Fibroblast of skin of right quadriceps (primary cell): ENCODE results near the gene IL12RB2.

Experiments used
- DNase-seq: peaks from one replicate; pipeline ENCODE4 v3.0.0-alpha.2; 2013

IL12RB2 gene

DNA sequence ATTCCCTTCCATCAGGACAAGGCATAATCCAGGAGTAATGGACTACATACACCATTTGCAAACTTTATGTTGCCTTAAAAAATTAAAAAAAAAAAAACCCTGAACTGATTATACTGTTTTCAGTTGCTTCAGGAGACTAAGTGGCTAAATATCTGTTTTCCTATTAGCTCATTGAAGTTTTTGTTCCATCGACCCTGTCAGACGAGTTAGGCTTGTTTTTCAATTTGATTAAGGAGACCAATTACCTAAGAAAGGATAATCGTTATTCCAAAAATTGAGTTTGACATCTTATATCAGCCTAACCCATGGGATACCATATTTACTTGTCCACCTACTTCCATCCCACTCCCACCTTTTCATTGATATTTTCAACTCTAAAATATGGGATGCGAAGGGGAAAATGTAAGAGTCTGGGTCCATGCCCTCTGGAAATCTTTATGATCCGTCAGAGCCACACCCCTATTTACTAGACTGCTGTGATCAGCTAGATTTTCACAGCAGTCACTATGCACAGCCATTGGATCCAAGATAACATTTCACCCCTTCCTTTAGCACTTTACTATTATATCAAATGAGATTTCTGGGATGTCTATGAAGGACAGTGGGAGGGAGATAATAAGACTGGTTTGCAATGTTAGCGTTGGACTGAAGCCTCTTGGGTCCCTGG is 41.0 kb downstream of the IL12RB2 start:
- no peak for DNase-seq

DNA sequence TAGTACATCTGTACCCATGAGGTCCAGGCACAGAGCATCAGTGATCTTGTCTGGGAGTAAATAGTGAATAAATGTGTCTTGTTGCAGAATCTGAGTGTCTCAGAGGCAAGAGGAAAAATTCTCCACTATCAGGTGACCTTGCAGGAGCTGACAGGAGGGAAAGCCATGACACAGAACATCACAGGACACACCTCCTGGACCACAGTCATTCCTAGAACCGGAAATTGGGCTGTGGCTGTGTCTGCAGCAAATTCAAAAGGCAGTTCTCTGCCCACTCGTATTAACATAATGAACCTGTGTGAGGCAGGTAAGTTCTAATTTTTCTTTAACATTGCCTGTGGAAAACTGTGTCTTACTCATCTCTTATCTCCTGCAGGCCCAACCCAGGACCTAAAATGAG is 43.1 kb downstream of the IL12RB2 start:
- no peak for DNase-seq

DNA sequence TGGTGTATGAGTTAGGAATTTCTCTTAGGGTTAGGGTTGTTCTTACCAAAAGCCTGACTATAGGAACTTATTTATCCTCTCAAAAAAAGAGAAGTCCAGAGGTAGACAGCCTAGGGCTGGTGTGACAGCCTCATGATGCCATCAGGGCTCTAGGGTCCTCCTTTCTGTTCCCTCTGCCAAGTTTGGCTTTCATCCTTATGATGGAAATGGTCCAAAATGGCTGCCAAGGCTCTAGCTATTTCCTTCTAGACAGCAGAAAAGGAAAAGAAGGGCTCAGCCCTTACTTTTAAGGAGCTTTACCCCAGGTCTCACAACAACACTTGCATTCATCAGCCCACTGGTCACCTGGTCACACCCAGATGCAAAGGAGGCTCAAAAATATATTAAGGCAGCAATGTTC is 44.5 kb downstream of the IL12RB2 start:
- no peak for DNase-seq

DNA sequence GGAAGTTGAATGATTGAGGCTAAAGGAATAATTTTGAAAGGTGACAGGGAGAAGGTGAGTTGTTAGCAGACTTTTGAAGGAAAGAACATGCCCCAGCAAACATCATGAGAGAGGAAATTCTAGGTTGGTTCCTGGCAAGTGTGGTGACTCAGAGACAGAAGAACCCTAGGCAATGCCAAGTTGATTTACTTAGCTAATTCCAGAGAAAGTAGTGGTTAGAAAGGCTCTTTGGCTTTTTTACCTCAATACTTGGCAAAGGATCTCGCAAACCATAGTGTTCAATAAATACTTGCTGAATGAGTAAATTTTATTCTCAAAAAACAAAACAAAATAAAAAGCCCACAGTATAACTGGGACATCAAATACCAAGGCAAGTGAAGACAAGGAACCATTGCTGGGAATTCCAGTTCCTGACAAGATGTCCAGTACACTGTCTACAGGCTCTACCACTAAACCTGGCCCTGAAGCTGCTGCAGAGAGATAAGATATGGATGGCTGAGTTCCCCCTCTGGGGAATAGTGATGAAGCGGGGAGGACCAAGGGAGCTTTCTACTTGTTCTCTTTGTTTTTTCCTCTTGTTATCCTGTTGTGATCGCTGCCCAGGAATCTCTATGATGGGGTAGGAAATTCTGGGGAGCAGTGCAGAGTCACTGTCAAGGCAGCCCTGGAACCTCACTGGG is 48.2 kb downstream of the IL12RB2 start:
- peak; percentile 82 for DNase-seq

DNA sequence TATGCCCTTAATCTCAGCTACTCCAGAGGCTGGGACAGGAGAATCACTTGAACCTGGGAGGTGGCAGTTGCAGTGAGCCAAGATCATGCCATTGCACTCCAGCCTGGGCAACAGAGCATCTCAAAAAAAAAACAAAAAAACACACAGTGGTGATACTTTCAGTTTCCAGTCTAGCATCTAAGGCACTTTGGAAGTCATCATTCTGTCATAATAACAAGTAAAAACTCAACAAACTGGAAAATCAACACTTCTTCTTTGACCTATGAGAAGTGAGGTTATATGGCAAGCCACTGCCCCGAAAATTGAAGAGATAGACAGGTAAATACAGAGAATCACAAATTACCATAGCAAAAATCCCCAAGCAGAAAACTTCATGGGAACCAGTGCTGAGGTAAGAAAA is 51.9 kb downstream of the IL12RB2 start:
- no peak for DNase-seq

DNA sequence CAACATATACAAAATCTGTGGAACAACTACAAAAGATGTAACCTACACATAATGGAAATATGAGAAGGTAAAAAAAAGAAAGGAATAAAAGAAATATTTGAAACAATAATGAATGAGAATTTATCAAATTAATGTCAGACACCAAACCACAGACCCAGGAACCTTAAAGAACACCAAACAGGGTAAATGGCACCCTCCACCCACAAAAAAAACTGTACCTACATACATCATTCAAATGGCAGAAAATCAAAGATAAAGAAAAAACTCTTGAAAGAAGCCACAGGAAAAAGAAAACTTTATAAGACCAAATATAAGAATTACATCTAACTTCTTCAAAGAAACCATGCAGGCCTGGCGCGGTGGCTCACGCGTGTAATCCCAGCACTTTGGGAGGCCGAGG is 54.0 kb downstream of the IL12RB2 start:
- no peak for DNase-seq

DNA sequence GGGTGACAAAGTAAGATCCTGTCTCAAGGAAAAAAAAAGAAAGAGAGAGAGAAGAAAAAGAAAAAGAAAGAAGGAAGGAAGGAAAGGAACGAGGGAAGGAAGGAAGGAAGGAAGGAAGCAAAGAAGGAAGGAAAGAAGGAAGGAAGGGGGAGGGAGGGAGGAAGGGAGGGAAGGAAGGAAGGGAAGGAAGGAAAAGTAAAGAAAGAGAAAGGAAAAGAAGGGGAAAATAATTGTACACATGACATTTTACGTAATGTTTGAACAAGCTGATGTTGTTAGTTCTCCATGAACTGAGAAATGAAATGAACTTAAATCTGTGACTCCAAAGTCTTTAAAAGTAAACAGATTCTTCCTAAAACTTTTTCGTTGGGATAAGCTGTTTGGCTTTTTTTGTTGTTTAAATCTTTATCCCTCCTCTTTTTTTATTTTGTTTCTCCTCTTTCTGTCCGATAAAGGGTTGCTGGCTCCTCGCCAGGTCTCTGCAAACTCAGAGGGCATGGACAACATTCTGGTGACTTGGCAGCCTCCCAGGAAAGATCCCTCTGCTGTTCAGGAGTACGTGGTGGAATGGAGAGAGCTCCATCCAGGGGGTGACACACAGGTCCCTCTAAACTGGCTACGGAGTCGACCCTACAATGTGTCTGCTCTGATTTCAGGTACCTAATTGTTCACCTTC is 59.8 kb downstream of the IL12RB2 start:
- peak; percentile 27 for DNase-seq

DNA sequence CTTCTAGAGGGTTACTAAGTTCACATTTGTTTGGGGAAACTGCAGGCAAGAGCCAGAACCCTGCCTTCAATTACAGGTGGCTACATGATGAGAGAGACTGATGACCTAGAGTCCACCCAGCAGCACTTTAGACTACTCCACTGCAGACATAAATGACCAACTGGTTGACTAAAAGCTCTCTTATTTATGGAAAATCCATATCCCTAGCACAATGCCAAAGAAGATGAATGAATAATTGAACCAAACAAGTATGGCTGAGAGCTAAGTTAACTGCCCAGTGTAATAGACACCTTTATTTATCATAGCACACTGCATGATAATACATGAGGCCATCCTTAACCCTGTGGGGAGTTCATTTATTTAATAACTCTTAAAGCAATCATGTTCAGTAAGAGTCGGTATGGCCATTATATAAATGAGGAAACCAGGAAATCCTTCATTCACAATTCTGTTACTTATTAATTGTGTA is 60.4 kb downstream of the IL12RB2 start:
- DNase-seq = no peak

DNA sequence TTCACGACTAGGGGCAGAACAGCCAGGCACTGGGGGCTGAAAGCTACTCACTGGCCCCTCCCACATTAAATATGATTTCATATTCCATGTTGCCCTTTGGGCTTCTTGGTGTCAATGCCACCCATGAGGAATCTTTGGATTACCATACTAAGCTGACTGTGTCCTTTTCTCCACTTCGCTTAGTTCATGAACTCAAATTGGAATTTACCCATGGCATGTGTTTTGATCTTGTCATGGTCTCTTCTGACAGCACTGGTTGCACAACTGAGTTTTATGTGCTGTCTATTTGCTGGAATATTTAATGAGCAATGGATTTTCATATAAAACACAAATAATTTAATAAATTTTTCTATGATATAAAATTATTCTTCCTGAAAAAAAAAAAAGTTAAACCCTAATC is 63.4 kb downstream of the IL12RB2 start:
- no peak for DNase-seq

DNA sequence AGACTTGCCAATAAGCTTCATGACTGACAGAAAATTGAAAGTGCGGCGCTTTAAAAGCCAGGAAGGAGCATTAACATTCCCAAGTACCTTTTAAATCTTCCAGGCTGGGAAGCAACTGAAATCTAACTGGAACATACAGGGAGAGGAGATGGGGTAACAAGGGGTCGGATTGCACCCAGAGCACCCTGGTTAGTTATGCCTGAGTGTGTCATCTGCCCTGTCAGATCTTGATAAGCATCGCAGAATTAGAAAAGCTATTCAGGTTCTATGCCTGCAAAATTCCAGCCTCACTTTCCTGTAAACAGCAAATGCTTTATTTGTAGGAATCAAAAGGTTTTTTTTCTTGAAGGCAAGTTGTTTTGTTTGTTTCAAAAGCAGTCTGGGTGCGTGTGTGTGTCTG is 64.0 kb downstream of the IL12RB2 start:
- no peak for DNase-seq

DNA sequence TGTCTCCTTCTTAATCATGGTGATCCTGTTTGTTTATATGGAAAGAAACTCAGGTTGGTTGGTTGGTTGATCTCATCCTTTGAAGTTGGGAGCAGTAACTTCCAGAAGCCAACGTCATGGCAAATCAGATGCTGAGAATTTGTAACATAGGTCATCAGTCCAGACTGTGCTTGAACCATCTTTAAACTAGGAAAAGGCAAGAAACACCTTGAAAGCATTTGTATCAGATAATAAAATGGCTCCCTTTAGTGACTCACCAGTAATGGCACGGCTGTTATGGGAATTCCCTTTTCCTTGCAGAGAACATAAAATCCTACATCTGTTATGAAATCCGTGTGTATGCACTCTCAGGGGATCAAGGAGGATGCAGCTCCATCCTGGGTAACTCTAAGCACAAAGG is 64.5 kb downstream of the IL12RB2 start:
- peak; percentile 40 for DNase-seq

DNA sequence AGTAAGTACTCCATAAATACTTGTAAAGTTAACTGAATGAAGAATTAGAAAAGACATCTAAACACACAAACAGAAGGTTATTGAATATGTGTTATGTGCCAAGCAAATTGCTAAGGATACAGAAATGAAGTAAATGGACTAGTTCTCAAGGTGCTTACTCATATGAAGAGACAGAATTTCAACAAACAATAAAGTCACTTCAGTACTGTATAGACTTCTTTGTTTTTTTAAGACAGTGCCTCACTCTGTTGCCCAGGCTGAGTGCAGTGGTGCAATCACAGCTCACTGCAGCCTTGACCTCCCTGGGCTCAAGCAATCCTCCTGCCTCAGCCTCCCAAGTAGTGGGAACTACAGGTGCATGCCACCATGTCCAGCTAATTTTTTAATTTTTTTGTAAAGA is 65.2 kb downstream of the IL12RB2 start:
- no peak for DNase-seq

DNA sequence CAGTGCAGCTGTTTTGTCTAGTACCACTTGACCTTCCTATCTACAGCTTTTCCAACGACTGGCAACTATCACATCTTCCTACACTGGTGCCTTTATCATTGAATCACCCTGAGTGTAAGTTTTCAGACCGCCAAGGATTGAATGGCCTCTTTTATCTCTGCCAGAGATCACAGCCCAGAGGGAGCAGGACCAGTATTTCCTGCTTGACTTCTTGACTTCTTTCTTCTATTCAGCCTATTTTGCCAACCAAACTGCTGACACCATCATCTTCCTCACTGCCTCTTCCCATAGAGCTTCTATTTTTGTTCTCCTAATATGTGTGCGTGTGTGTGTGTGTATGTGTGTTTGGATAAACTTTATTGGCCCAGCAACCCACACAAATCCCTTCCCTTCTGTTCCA is 68.7 kb downstream of the IL12RB2 start:
- no peak for DNase-seq

DNA sequence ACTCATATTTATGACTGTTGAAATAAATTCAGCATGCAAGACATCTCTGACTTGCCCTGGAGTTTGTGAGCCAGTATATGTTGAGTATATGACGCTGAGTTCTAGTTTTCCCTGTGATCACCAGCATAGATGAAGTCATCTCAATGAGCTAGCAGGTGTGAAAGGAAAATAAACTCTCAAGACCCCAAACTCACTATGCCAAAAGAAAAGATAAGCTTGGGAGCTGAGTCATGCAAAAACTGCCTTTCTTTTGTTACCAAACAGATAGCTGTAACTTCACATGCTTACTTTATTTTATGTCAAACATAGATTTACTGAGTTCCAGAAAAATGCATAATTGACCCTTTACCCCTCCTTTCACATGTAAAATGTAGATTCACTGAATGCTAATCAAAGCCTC is 69.6 kb downstream of the IL12RB2 start:
- DNase-seq = no peak

DNA sequence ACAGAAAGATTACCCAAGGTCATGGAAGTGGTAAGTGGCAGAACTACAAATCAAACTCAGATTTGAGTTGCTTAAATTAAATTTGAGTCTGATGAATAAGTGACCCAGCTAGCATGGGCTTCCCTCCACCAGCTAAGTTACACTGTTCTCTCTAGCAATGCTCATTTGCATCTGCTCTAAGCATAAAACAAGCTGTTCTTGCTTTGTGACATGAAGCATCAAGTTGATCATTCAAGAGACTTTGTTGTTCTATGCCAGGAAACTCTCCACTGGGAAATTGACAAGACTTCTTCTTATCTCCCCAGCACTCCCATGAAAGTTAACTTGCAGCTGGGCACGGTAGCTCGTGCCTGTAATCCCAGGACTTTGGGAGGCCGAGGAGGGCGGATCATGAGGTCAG is 73.5 kb downstream of the IL12RB2 start:
- DNase-seq = no peak

DNA sequence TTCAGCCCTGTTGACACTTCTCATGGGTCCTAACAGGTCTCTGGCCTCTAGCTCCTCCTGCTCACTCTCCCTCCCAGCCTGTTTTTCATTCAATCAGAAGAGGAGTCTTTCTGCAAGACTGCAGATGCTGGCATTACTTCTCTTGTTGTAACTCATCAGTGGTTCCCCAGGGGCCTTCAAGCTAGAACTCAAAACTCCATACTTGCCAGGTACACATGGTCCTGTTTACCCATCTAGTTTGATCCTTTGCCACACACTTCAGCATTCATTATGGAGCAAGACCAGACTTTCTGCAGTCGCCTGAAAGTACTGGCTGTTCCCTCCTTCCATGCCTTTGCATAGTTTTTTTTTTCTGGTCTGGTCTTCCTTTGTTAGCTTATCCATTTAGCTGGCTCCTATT is 74.6 kb downstream of the IL12RB2 start:
- no peak for DNase-seq

DNA sequence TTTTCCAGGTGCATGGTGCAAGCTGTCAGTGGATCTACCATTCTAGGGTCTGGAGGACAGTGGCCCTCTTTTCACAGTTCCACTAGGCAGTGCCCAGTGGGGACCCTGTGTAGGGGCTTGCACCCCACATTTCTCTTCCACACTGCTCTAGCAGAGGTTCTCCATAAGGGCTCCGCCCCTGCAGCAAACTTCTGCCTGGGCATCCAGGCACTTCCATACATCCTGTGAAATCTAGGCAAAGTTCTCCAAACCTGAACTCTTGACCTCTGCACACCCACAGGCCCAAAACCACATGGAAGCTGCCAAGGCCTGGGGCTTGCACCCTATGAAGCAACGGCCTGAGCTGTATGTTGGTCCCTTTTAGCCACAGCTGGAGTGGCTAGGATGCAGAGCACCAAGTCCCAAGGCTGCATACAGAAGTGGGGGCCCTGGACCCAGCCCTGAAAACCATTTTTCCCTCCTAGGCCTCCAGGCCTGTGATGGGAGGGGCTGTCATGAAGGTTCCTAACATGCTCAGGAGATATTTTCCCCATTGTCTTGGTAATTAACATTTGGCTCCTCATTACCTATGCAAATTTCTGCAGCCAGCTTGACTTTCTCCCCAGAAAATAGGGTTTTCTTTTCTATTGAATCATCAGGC is 76.4 kb downstream of the IL12RB2 start:
- DNase-seq = no peak

DNA sequence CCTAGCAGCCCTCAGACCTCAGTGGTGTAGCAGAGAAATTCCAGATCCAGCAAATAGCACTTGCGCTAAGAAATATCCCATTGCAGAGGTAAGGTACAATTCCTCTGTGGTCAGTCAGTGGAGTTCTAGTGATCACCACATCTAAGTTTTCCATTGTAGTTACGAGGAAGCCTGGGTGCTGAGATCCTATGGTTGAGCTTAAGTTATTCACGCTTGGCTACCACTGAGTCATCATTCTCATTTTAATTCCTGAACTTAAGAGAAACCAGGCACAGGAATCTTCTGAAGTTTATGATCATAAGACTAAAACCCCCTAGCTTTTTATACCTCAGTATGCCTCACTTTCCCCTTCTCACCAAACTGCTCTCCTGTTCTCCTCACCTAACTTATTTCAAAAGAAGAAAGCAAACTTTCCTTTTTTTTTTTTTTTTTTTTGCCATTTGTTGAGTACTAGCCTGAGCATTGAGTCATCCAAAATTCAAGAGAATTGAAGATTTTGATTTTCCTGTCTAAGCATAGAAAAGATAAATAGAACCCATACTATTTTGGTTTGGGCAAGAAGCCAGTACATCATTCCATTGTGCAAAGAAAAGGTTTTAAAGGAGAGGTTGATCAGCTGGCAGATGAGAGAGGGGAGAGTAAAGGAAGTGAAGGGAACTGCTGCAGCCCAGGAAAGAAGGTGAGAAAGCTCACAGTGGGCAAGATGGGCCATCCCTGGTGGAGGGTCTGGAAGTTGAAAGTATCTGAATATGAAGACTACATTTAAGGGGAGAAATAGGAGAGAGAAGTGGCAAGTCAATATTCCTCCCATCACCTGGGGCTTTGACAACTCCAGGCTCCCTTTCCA is 82.6 kb downstream of the IL12RB2 start:
- peak; percentile 77 for DNase-seq

DNA sequence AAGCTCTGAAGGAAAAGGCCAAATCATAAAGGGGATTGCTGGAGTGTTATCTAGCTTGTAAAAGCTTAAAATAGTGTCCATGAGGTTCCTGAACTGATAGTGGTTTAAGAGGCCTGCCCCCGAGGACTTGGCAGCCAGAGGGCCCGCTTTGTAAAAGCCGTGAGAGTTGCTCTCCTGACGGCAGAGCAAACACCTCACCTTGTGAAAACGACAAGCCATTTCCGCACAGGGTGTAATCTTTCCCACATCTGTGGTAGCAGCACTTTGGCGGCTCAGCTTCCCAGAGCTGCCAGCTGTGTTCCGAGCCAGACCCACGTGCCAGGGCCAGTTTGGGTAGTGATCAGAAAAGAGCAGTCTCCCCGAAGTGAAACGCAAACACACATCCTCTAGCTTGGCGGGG is 85.6 kb downstream of the IL12RB2 start:
- no peak for DNase-seq

DNA sequence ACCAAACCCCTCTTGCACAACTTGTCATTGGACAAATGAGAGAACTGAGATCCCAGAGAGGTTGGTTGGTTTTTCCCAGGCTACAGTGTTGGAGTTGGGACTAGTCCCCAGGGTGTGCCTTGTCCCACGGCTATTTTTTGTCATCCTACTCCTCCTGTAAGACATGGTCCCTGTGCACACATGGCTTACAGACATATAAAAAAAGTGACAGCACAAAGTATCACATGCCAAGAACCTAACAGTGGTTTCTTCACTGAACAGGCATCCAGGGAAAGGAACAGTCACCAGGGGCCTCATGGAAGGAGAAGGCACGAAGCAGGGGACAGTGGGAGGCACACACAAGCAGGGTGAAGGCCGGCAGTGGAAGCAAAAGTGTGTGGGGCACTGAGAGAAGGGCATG is 86.1 kb downstream of the IL12RB2 start:
- DNase-seq = no peak

DNA sequence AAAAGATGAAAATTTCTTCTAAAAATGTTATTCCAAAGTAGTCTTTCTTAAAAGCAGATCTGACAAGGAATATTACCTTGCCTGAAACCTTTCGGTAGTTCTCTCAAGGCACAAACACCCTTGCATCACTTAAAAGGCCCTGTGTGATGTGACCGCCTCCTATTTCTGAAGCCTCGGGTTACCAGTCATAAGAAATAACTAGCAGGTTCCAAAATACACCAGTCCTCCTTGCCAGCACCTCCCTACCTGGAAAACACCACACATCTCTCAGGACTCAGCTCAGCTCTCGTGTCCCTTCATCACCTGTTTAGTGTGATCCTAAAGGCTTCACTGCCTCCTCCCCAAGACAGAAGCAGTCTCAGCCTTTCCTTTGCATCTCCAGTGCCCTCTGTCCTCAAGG is 86.9 kb downstream of the IL12RB2 start:
- DNase-seq = no peak

DNA sequence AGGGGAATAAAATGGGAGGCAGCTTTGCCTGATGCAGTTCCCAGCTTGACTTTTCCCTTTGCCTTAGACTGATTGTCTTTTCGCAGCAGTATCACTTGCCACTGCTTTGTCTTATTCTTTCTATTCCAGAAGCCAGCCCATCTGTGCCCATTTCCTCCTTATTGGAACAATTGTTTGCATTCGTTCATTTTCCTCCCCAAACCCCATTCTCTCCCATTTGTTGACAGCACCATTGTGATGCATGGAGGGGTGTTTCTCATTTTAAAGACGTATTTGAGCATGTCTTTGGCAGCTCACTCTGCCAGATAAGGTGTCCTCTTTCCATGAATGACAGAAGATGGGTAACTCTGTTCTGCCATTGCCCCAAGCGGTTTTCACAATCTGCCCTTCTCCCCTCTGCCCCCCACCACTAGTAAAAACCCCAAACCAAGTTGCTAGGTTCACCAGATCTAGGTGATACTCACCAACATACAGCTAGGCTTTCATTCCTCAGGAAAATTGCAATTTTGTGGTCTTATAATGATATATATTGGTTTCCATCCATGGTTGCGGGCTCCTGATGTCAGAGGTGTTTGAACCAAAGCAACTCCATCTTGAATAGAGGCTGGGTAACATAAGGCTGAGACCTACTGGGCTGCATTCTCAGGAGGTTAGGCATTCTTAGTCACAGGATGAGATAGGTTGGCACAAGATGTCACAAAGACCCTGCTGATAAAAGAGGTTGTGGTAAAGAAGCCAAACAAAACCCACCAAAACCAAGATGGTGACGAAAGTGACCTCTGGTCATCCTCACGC is 91.7 kb downstream of the IL12RB2 start:
- no peak for DNase-seq
